ENCODE data around the gene PELI2. TPM values are rescaled to one million over a fixed set of nuclear protein-coding genes. Genes with fewer than 3 reads are reported as not detected.
"Not testable (repeated sequence)": the region's sequence is repeated elsewhere in the genome, so short reads cannot be mapped to it uniquely, and the experiment has no call there.

The PELI2 gene
- total RNA-seq, 2 experiments from 2014 or later: 0.57 to 0.68 TPM

DNA sequence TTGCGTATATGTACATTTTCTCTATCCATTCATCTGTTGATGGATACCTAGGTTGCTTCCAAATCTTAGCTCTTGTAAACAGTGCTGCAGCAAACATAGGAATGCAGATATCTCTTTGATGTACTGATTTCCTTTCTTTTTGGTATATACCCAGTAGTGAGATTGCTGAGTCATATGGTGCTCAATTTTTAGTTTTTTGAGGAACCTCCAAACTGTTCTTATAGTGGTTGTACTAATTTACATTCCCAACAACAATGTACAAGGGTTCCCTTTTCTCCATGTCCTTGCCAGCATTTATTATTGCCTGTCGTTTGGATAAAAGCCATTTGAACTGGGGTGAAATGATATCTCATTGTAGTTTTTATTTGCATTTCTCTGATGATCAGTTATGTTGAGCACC lies 44.3 kb downstream of the PELI2 start:
- ChIA-PET CTCF (no interaction called here), POLR2A (no interaction called here)
- peaks cover 18% of the 10 kb centered on the region for H3K9me3 Mint-ChIP-seq (ENCODE audit: insufficient read depth)
- H3K36me3 Mint-ChIP-seq (ENCODE audit: low read depth): peaks cover 3% of the 10 kb centered on the region
- no peaks in the 10 kb centered on the region for H3K27me3 Mint-ChIP-seq (ENCODE audit: low read depth)
- ATAC-seq (no peak), DNase-seq (no peak)
- H3K4me3 Mint-ChIP-seq: no peak overlapping the region
- H3K27ac Mint-ChIP-seq: no peak overlapping the region
- no peaks in the 10 kb centered on the region for H3K4me1 Mint-ChIP-seq (ENCODE audit: low read depth)

DNA sequence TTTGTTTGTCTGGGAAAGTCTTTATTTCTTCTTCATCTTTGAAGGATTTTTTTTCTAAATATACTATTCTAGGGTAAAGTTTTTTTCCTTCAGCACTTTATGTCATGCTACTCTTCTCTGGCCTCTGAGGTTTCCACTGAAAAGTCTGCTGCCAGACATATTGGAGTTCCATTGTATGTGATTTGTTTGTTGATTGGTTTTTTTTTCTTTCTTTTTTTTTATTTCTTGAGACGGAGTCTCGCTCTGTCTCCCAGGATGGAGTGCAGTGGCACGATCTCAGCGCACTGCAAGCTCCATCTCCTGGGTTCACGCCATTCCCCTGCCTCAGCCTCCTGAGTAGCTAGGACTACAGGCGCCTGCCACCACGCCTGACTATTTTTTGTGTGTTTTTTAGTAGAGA lies 48.4 kb downstream of the PELI2 start:
- POLR2A ChIA-PET; ATAC-seq; H3K27ac Mint-ChIP-seq; H3K36me3 Mint-ChIP-seq (ENCODE audit: low read depth); H3K4me3 Mint-ChIP-seq; H3K27me3 Mint-ChIP-seq (ENCODE audit: low read depth); DNase-seq; H3K4me1 Mint-ChIP-seq (ENCODE audit: low read depth); CTCF ChIA-PET: not testable (repeated sequence)
- peaks cover 14% of the 10 kb centered on the region for H3K9me3 Mint-ChIP-seq (ENCODE audit: insufficient read depth)

DNA sequence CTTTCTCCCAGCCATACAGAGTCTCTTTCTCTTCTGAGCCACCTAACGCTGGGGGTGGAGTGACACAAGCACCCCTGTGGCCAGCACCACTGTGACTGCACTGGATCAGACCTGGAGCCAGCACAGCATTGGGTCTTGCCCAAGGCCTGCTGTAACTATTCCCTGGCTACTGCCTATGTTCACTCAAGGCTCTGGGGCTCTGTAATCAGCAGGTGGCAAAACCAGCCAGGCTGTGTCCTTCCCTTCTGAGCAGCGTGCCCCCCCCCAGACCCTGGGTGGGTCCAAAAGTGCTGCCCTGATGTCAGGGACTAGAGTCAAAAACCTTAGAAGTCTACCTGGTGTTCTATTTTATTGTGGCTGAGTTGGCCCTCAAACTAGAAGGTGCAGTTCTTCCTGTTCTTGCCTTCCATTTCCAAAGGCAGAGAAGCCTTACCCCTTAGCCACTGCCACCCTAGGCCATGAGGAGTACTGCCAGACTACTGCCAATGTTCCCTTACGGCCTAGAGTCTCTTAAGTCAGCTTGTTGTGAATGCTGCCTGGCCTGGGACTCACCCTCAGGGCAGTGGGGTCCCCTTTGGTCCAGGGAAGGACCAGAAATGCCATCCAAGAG lies 49.9 kb downstream of the PELI2 start:
- H3K4me3 Mint-ChIP-seq: no peak overlapping the region
- H3K27ac Mint-ChIP-seq: no peak overlapping the region
- ChIA-PET CTCF (no interaction called here), POLR2A (no interaction called here)
- ATAC-seq (no peak), DNase-seq (no peak)
- peaks cover 19% of the 10 kb centered on the region for H3K4me1 Mint-ChIP-seq (ENCODE audit: low read depth)
- H3K36me3 Mint-ChIP-seq (ENCODE audit: low read depth): peaks cover 8% of the 10 kb centered on the region
- H3K9me3 Mint-ChIP-seq (ENCODE audit: insufficient read depth): peaks cover 9% of the 10 kb centered on the region
- H3K27me3 Mint-ChIP-seq (ENCODE audit: low read depth): no peaks in the 10 kb centered on the region

- CTCF ChIA-PET: no interaction called here
- Mint-ChIP-seq H3K36me3 (ENCODE audit: low read depth) (peaks cover 14% of the 10 kb centered on the region), H3K27ac (no peak overlapping the region), H3K4me1 (ENCODE audit: low read depth) (peaks cover 36% of the 10 kb centered on the region), H3K9me3 (ENCODE audit: insufficient read depth) (peaks cover 5% of the 10 kb centered on the region), H3K4me3 (no peak overlapping the region), H3K27me3 (ENCODE audit: low read depth) (no peaks in the 10 kb centered on the region)
- POLR2A ChIA-PET: no interaction called here
- ATAC-seq (no peak), DNase-seq (no peak)
These were observed 51.8 kb downstream of the PELI2 start for GRCh38 chr14:56170028-56170427.

DNA sequence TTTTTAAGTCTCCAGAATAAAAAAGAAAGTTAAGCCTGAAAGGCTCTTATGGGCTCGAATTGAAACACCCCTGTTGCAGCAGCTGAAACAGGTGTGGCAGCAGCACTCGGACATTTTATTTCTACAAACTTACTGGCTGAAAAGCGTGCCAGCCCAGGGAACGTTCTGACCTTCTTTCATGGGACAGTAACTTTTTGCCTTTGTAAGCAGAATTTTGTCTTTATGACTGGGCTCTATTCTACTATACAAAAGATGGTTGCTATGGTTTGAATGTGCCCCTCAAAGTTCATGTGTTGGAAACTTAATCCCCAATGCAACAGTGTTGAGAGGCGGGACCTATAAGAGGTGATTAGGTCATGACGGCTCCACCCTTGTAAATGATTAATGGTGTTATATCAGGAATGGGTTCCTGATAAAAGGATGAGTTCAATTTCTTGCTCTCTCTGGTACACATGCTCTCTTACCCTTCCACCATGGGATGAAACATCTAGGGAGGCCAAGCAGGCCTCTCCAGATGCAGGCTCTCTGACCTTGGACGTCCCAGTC lies 52.7 kb downstream of the PELI2 start:
- H3K4me3 Mint-ChIP-seq: no peak overlapping the region
- POLR2A ChIA-PET: no interaction called here
- ATAC-seq (no peak), DNase-seq (no peak)
- peaks cover 11% of the 10 kb centered on the region for H3K36me3 Mint-ChIP-seq (ENCODE audit: low read depth)
- H3K4me1 Mint-ChIP-seq (ENCODE audit: low read depth): peaks cover 36% of the 10 kb centered on the region
- no peaks in the 10 kb centered on the region for H3K27me3 Mint-ChIP-seq (ENCODE audit: low read depth)
- peaks cover 5% of the 10 kb centered on the region for H3K9me3 Mint-ChIP-seq (ENCODE audit: insufficient read depth)
- H3K27ac Mint-ChIP-seq: no peak overlapping the region
- CTCF ChIA-PET: no interaction called here

- Mint-ChIP-seq H3K9me3 (ENCODE audit: insufficient read depth) (no peaks in the 10 kb centered on the region), H3K4me1 (ENCODE audit: low read depth) (peaks cover 36% of the 10 kb centered on the region), H3K27me3 (ENCODE audit: low read depth) (no peaks in the 10 kb centered on the region), H3K4me3 (no peak overlapping the region), H3K36me3 (ENCODE audit: low read depth) (peaks cover 11% of the 10 kb centered on the region), H3K27ac (peak overlapping the region; percentile 80)
- DNase-seq (no peak), ATAC-seq (peak; percentile 4)
- ChIA-PET CTCF (no interaction called here), POLR2A (interaction anchor here (1.6 kb wide), 1 partner anchor 54 kb away, joined by 7 read pairs; the partner anchor contains the start of gene PELI2)
These were observed 53.9 kb downstream of the PELI2 start for GRCh38 chr14:56172074-56172473.

DNA sequence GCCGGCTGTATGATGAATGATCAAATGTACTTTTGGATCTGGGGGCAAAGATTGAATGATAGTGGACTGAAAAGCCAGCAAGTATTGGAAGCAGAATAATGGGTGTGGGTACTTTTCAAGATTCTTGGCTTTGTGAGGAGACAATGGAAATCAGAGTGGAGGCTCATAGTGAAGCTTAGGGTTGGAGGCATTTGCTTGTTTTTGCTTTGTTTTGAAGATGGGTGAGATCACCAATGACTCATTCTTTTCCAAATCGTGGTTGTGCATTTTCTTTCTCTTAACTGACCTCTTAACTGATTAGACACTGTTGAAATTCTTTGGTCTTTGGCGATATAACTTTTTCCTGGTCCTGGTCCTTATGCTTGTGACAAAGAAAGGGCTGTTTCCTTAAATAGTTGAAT lies 54.4 kb downstream of the PELI2 start:
- Mint-ChIP-seq H3K27ac (peak overlapping the region; percentile 80), H3K27me3 (ENCODE audit: low read depth) (no peaks in the 10 kb centered on the region), H3K4me3 (peak overlapping the region; percentile 20), H3K9me3 (ENCODE audit: insufficient read depth) (no peaks in the 10 kb centered on the region), H3K4me1 (ENCODE audit: low read depth) (peaks cover 36% of the 10 kb centered on the region), H3K36me3 (ENCODE audit: low read depth) (peaks cover 11% of the 10 kb centered on the region)
- ATAC-seq (peak; percentile 42), DNase-seq (no peak)
- ChIA-PET CTCF (no interaction called here), POLR2A (interaction anchor here (0.6 to 1.6 kb wide), 3 partner anchors 20 to 54 kb away, joined by 3 to 7 read pairs (median 5); partner anchors contain the start of gene PELI2)

GRCh38 chr14:56173365-56173922 lies 55.2 kb downstream of the PELI2 start:
- peak; percentile 52 for ATAC-seq

DNA sequence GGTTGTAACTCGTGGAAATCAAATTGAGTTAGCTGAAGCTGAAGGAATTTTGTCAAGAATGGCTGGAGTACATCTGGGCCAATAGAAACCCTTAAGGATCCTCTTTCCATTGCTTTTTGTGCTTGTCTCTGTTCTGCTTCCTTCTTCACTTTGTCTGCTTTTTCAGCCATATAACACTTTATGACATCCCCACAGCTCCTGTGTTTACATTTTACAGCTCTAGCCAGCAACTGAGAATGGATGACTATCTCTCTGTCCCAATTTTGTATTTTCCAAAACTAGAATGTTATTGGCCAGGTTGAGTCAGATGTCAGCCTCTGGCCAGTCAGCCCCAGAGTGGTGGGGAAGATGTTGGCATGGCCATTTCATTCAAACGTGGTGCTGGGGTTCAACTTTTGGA lies 57.6 kb downstream of the PELI2 start:
- DNase-seq (no peak), ATAC-seq (no peak)
- no peaks in the 10 kb centered on the region for H3K27me3 Mint-ChIP-seq (ENCODE audit: low read depth)
- H3K9me3 Mint-ChIP-seq (ENCODE audit: insufficient read depth): no peaks in the 10 kb centered on the region
- ChIA-PET CTCF (no interaction called here), POLR2A (no interaction called here)
- H3K27ac Mint-ChIP-seq: no peak overlapping the region
- peaks cover 36% of the 10 kb centered on the region for H3K4me1 Mint-ChIP-seq (ENCODE audit: low read depth)
- H3K36me3 Mint-ChIP-seq (ENCODE audit: low read depth): peaks cover 11% of the 10 kb centered on the region
- H3K4me3 Mint-ChIP-seq: no peak overlapping the region

More at GRCh38 chr14:56173365-56173922, 55.2 kb downstream of the PELI2 start:
- peak; percentile 36 for DNase-seq
- Mint-ChIP-seq H3K36me3 (ENCODE audit: low read depth) (peaks cover 11% of the 10 kb centered on the region), H3K4me1 (ENCODE audit: low read depth) (peaks cover 36% of the 10 kb centered on the region), H3K9me3 (ENCODE audit: insufficient read depth) (no peaks in the 10 kb centered on the region), H3K27ac (peak overlapping the region; percentile 80), H3K27me3 (ENCODE audit: low read depth) (no peaks in the 10 kb centered on the region), H3K4me3 (no peak overlapping the region)
- POLR2A ChIA-PET: interaction anchor here (0.6 to 1.6 kb wide), 4 partner anchors 21 to 1262 kb away, joined by 3 to 7 read pairs (median 4); partner anchors contain the start of gene PELI2
- CTCF ChIA-PET: no interaction called here

DNA sequence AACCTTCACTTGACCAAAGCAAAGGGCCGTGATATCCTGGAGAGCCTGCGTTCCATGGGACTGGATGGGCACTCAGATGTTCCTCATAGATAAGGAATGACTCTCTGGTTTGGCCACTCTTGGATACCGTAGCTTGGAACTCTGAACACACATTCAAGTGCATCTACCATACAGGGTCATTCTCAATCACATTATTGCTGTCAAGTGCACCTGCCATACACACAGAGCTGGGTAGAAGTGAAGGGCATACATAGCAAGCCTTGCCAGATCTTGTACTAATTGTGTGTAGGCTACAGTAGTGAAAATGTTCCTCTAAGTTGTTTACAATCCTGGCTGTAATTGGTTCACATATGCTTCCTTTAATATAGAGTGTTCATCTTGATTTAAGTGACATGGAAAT lies 58.3 kb downstream of the PELI2 start:
- ATAC-seq (no peak), DNase-seq (no peak)
- no peaks in the 10 kb centered on the region for H3K27me3 Mint-ChIP-seq (ENCODE audit: low read depth)
- no peaks in the 10 kb centered on the region for H3K9me3 Mint-ChIP-seq (ENCODE audit: insufficient read depth)
- POLR2A ChIA-PET: no interaction called here
- H3K27ac Mint-ChIP-seq: no peak overlapping the region
- peaks cover 32% of the 10 kb centered on the region for H3K4me1 Mint-ChIP-seq (ENCODE audit: low read depth)
- CTCF ChIA-PET: no interaction called here
- H3K4me3 Mint-ChIP-seq: no peak overlapping the region
- peaks cover 11% of the 10 kb centered on the region for H3K36me3 Mint-ChIP-seq (ENCODE audit: low read depth)

- H3K4me3 Mint-ChIP-seq: no peak overlapping the region
- ChIA-PET CTCF (interaction anchor here (1.2 kb wide), 1 partner anchor 163 kb away, joined by 3 read pairs; no protein-coding TSS in a partner anchor), POLR2A (no interaction called here)
- DNase-seq (no peak), ATAC-seq (no peak)
- no peaks in the 10 kb centered on the region for H3K27me3 Mint-ChIP-seq (ENCODE audit: low read depth)
- H3K36me3 Mint-ChIP-seq (ENCODE audit: low read depth): peaks cover 9% of the 10 kb centered on the region
- H3K9me3 Mint-ChIP-seq (ENCODE audit: insufficient read depth): no peaks in the 10 kb centered on the region
- H3K4me1 Mint-ChIP-seq (ENCODE audit: low read depth): peaks cover 27% of the 10 kb centered on the region
- no peak overlapping the region for H3K27ac Mint-ChIP-seq
These were observed 58.8 kb downstream of the PELI2 start for GRCh38 chr14:56177036-56177435.

DNA sequence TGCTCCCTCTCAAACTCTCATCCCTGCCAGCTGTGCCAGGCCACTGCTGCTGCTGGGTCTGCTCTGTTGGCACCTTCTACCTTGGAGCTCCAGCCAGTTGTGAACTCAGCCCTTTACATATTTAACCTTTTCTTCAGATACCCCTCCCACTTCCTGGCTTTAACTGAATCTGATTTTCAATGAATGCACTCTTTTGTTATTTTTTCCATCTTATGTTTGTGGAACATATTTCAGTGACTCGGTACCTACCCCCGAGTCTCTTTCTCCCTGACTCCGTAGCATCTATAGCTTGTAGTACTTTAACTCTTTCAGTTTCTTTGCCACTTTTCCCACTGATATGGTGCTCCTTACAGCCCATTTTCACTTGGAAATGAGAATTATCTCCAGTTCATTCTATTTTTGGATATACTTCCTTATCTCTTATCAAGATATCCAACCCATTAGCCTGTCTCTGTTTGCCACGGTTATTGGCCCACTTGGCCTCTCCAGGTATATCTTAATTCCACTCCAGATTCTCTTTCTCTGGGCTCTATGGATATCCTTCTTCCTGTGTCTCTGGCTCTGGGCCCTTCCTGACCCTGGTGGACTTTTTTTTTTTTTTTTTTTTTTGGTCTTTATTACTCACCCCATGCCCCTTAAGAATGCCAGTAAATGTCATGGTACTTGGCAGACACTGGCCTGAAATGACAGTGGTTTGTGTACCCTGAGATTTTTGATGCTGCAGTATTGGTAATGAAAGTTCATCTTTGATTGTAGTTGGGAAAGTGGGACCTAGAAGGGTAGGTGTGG lies 62.7 kb downstream of the PELI2 start:
- Mint-ChIP-seq H3K36me3 (ENCODE audit: low read depth) (no peaks in the 10 kb centered on the region), H3K27ac (no peak overlapping the region), H3K4me3 (no peak overlapping the region), H3K4me1 (ENCODE audit: low read depth) (no peaks in the 10 kb centered on the region), H3K27me3 (ENCODE audit: low read depth) (no peaks in the 10 kb centered on the region), H3K9me3 (ENCODE audit: insufficient read depth) (no peaks in the 10 kb centered on the region)
- ChIA-PET CTCF (no interaction called here), POLR2A (no interaction called here)
- DNase-seq: no peak
- no peak for ATAC-seq

All from activated CD8-positive, alpha-beta T cell treated with anti-CD3 and anti-CD28 coated beads, Interleukin-2, amount 10 ng/mL, durations not matched to agents 7 days and 5 days (primary cell).